Retinal pigment epithelial cell (primary cell): ENCODE results near the gene TNRC6C.

Source experiments
- DNase-seq: peaks from one replicate; pipeline ENCODE4 v3.0.0-alpha.2; 2010; ENCODE audit warnings: low read depth
- H3K4me3 ChIP-seq: 2 replicates; pipeline ENCODE4 v1.5.1; 2011; ENCODE audit warnings: mild to moderate bottlenecking, low read length, control low read depth, moderate library complexity
- CTCF ChIP-seq: conservative IDR thresholded peaks from 2 replicates; pipeline ENCODE4 v1.5.1; 2011; ENCODE audit warnings: low read depth, low read length, control low read depth, inconsistent platforms

TNRC6C gene

GRCh38 chr17:78140169-78141051 lies 181.9 kb downstream of the TNRC6C start:
- TF ChIP-seq CTCF, result no peak
- peak; percentile 54 for DNase-seq
- no peak overlapping the region for H3K4me3 ChIP-seq

GRCh38 chr17:78141437-78142118 lies 183.1 kb downstream of the TNRC6C start:
- H3K4me3 ChIP-seq, result no peak overlapping the region
- DNase-seq, result no peak
- TF ChIP-seq CTCF, result no peak

GRCh38 chr17:78142119-78142861 lies 183.8 kb downstream of the TNRC6C start:
- no peak for TF ChIP-seq CTCF
- no peak for DNase-seq
- no peak overlapping the region for H3K4me3 ChIP-seq

- no peak for DNase-seq
- no peak overlapping the region for H3K4me3 ChIP-seq
- no peak for TF ChIP-seq CTCF
These were observed 185.0 kb downstream of the TNRC6C start for GRCh38 chr17:78143214-78144146.

- no peak overlapping the region for H3K4me3 ChIP-seq
- no peak for TF ChIP-seq CTCF
- DNase-seq, result peak; percentile 67
These were observed 185.7 kb downstream of the TNRC6C start for GRCh38 chr17:78144147-78144719.
